Limb (tissue), 2 donors: ENCODE results near the gene FCAMR.

Experiments
- DNase-seq, 2 donors: peaks; one replicate each; pipeline ENCODE4 v3.0.0-alpha.2; 2016; ENCODE audit errors: extremely low spot score in 2 of 2

FCAMR gene

GRCh38 chr1:206909161-206909882 lies 60.9 kb downstream of the FCAMR start:
- peak in 1 of 2 donors; percentile 75 for DNase-seq

DNA sequence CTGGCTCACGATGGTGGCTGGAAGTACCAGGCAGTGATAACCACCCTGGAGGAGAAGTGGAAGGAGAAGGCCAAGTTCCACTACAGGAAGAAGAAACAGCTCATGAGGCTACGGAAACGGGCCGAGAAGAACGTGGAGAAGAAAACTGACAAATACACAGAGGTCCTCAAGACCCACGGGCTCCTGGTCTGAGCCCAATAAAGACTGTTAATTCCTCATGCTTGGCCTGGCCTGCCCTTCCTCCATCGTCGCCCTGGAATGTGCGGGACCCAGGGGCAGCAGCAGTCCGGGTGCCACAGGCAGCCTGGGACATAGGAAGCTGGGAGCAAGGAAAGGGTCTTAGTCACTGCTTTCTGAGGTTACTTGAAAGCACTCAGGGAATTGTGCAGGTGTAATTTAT lies 62.2 kb downstream of the FCAMR start:
- DNase-seq, result no peak
